IMR-90 (cell line): ENCODE measurements around the gene KCNJ4. TPM values are rescaled to one million over a fixed set of nuclear protein-coding genes. Genes with fewer than 3 reads are reported as not detected.

ENCODE experiments used
- ATAC-seq: fragments of 200-7000 bp; cut with Tn5 transposase; 2 replicates; pipeline ENCODE4 v1.9.1; 2020; ENCODE audit warnings: low read depth, mild to moderate bottlenecking, moderate library complexity
- BruUV-seq: library from RNA; stranded (reverse); fragments of 400-500 nt; replicated peaks from 2 replicates; lab custom pipeline; 2021; lab: Mats Ljungman, UMichigan
- CTCF ChIA-PET: fragments of 300-600 bp; formaldehyde crosslinking; extraction: SDS; loops from one replicate; lab custom pipeline; 2021; ENCODE audit warnings: antibody characterized with exemption; lab: Yijun Ruan, JAX
- POLR2A ChIA-PET: fragments of 300-600 bp; sonication (Branson Sonifier 250); formaldehyde crosslinking; loops from one replicate; lab custom pipeline; 2022; ENCODE audit warnings: antibody characterized with exemption; ENCODE audit not compliant: unreplicated experiment; lab: Charles Lee
- DNase-seq: peaks from one replicate; pipeline ENCODE4 v3.0.0; 2013
- H2AFZ ChIP-seq: replicated peaks from 2 replicates; pipeline ENCODE3; 2013; ENCODE audit warnings: low read length, mild to moderate bottlenecking; ENCODE audit not compliant: poor library complexity
- H2AK5ac ChIP-seq: 2 replicates; pipeline ENCODE4 v1.6.1; 2013; ENCODE audit warnings: low read depth, low read length, inconsistent platforms
- H2AK9ac ChIP-seq: replicated peaks from 2 replicates; pipeline ENCODE3; 2013; ENCODE audit warnings: mild to moderate bottlenecking, low read depth, low read length, moderate library complexity; ENCODE audit not compliant: poor library complexity
- H2BK120ac ChIP-seq: 2 replicates; pipeline ENCODE4 v1.6.1; 2013; ENCODE audit warnings: low read depth, low read length, inconsistent platforms
- H2BK15ac ChIP-seq: 3 replicates; pipeline ENCODE4 v1.6.1; 2013; ENCODE audit warnings: low read depth, low read length, inconsistent platforms
- H2BK20ac ChIP-seq: 2 replicates; pipeline ENCODE4 v1.6.1; 2013; ENCODE audit warnings: low read depth, mild to moderate bottlenecking, inconsistent platforms, low read length, moderate library complexity
- H2BK5ac ChIP-seq: 2 replicates; pipeline ENCODE4 v1.6.1; 2013; ENCODE audit warnings: mild to moderate bottlenecking, low read depth, low read length, inconsistent platforms; ENCODE audit not compliant: poor library complexity, severe bottlenecking
- H3K14ac ChIP-seq: replicated peaks from 2 replicates; pipeline ENCODE4 v1.6.1; 2013; ENCODE audit warnings: low read depth, low read length, inconsistent platforms
- H3K18ac ChIP-seq: 2 replicates; pipeline ENCODE4 v1.6.1; 2013; ENCODE audit warnings: low read depth, low read length, control low read depth
- H3K23ac ChIP-seq: 2 replicates; pipeline ENCODE4 v1.6.1; 2013; ENCODE audit warnings: low read depth, low read length, inconsistent platforms
- H3K27ac ChIP-seq: 2 replicates; pipeline ENCODE4 v1.5.1; 2013; ENCODE audit warnings: mild to moderate bottlenecking, control low read depth, low read length; ENCODE audit not compliant: insufficient read depth
- H3K27me3 ChIP-seq: 2 replicates; pipeline ENCODE4 v1.6.1; 2013; ENCODE audit warnings: low read length; ENCODE audit not compliant: control insufficient read depth, insufficient read depth
- H3K36me3 ChIP-seq: 2 replicates; pipeline ENCODE4 v1.6.1; 2013; ENCODE audit warnings: low read length, mixed read lengths; ENCODE audit not compliant: control insufficient read depth, insufficient read depth
- H3K4ac ChIP-seq: 2 replicates; pipeline ENCODE4 v1.6.1; 2013; ENCODE audit warnings: low read depth, low read length, inconsistent platforms
- H3K4me1 ChIP-seq: 2 replicates; pipeline ENCODE4 v1.6.1; 2013; ENCODE audit warnings: low read length, mixed read lengths; ENCODE audit not compliant: control insufficient read depth, insufficient read depth
- H3K4me2 ChIP-seq: 2 replicates; pipeline ENCODE4 v1.6.1; 2013; ENCODE audit warnings: low read depth, mild to moderate bottlenecking, control low read depth, low read length, moderate library complexity
- H3K4me3 ChIP-seq: 2 replicates; pipeline ENCODE4 v1.5.1; 2013; ENCODE audit warnings: low read depth, mild to moderate bottlenecking, control low read depth, low read length, moderate library complexity; ENCODE audit not compliant: insufficient read depth
- H3K56ac ChIP-seq: 2 replicates; pipeline ENCODE4 v1.6.1; 2013; ENCODE audit warnings: low read length, inconsistent platforms; ENCODE audit not compliant: insufficient read depth; ENCODE audit errors: extremely low read depth
- H3K79me1 ChIP-seq, 2 experiments: 2 replicates each; pipeline ENCODE4 v1.6.1; 2013; ENCODE audit warnings: low read length in 2 of 2, inconsistent platforms in 1 of 2, low read depth in 1 of 2
- H3K9ac ChIP-seq: 2 replicates; pipeline ENCODE4 v1.6.1; 2013; ENCODE audit warnings: low read depth, low read length, control low read depth
- H3K9me1 ChIP-seq: 2 replicates; pipeline ENCODE4 v1.6.1; 2013; ENCODE audit warnings: low read length, inconsistent platforms; ENCODE audit not compliant: insufficient read depth
- H3K9me3 ChIP-seq: 2 replicates; pipeline ENCODE4 v1.6.1; 2013; ENCODE audit warnings: low read length; ENCODE audit not compliant: control insufficient read depth, insufficient read depth
- H4K20me1 ChIP-seq: 2 replicates; pipeline ENCODE4 v1.6.1; 2013; ENCODE audit warnings: low read length, inconsistent platforms; ENCODE audit not compliant: insufficient read depth
- H4K5ac ChIP-seq: 2 replicates; pipeline ENCODE4 v1.6.1; 2013; ENCODE audit warnings: mild to moderate bottlenecking, low read depth, low read length, control low read depth
- H4K8ac ChIP-seq, 2 experiments: 2 replicates each; pipeline ENCODE4 v1.6.1; 2013; ENCODE audit warnings: low read depth in 2 of 2, low read length in 2 of 2, control low read depth in 1 of 2, inconsistent platforms in 1 of 2
- H4K91ac ChIP-seq: 2 replicates; pipeline ENCODE4 v1.6.1; 2013; ENCODE audit warnings: low read depth, low read length, inconsistent platforms; ENCODE audit not compliant: insufficient read depth
- BHLHE40 ChIP-seq: fragments of 150-350 bp; IDR thresholded peaks from 2 replicates; pipeline ENCODE4 v1.6.1; 2016; ENCODE audit warnings: mild to moderate bottlenecking, low read depth, low read length
- CEBPB ChIP-seq: IDR thresholded peaks from 2 replicates; pipeline ENCODE4 v1.6.1; 2012; ENCODE audit warnings: low read depth, low read length, improper control_type of control experiment
- CHD1 ChIP-seq: IDR thresholded peaks from 2 replicates; pipeline ENCODE4 v1.6.1; 2012; ENCODE audit warnings: low read depth, low read length, improper control_type of control experiment
- FOS ChIP-seq: fragments of 150-350 bp; IDR thresholded peaks from 2 replicates; pipeline ENCODE4 v1.6.1; 2016; ENCODE audit warnings: low read depth, low read length
- MAFK ChIP-seq: IDR thresholded peaks from 2 replicates; pipeline ENCODE4 v1.6.1; 2012; ENCODE audit warnings: low read depth, low read length, improper control_type of control experiment
- MAZ ChIP-seq: IDR thresholded peaks from 2 replicates; pipeline ENCODE4 v1.6.1; 2012; ENCODE audit warnings: low read depth, mild to moderate bottlenecking, low read length, improper control_type of control experiment, moderate library complexity, borderline replicate concordance
- MXI1 ChIP-seq: IDR thresholded peaks from 2 replicates; pipeline ENCODE4 v1.6.1; 2012; ENCODE audit warnings: low read depth, mild to moderate bottlenecking, low read length, moderate library complexity, borderline replicate concordance
- NFE2L2 ChIP-seq: fragments of 150-350 bp; IDR thresholded peaks from 2 replicates; pipeline ENCODE4 v1.6.1; 2016; ENCODE audit warnings: low read depth, mild to moderate bottlenecking, low read length
- POLR2A ChIP-seq: IDR thresholded peaks from 2 replicates; pipeline ENCODE4 v1.6.1; 2012; ENCODE audit warnings: mild to moderate bottlenecking, low read depth, low read length
- RAD21 ChIP-seq: IDR thresholded peaks from 2 replicates; pipeline ENCODE4 v1.6.1; 2012; ENCODE audit warnings: low read length, improper control_type of control experiment
- RFX5 ChIP-seq: IDR thresholded peaks from 2 replicates; pipeline ENCODE4 v1.8.0; 2012; ENCODE audit warnings: low read depth, mild to moderate bottlenecking, low read length, moderate library complexity
- SMC3 ChIP-seq: fragments of 150-350 bp; IDR thresholded peaks from 2 replicates; pipeline ENCODE4 v1.6.1; 2016; ENCODE audit warnings: low read depth, mild to moderate bottlenecking, antibody characterized with exemption, low read length, moderate library complexity
- WGBS, 2 experiments: methylation state at CpG; one replicate each; pipeline versions ENCODE4 v1.1.5 to v1.1.7; 2013; ENCODE audit warnings: missing lambda C conversion rate in 2 of 2; ENCODE audit not compliant: insufficient read length in 1 of 2; ENCODE audit errors: extremely low coverage in 2 of 2; 5-methylcytosine and 5-hydroxymethylcytosine counted together
- dilution Hi-C: fragments of 300-500 bp; cut with HindIII; formaldehyde crosslinking; loops from one replicate; pipeline ENCODE4 v1.14.3; 2018; ENCODE audit warnings: low sequenced_read_pairs; ENCODE audit not compliant: unreplicated experiment
- in situ Hi-C: fragments of 300-500 bp; cut with MboI; formaldehyde crosslinking; loops from 3 replicates; pipeline ENCODE4 v1.14.3; 2019; ENCODE audit warnings: low sequenced_read_pairs, inconsistent platforms, mixed read lengths
- intact Hi-C: fragments of 100-400 bp; cut with micrococcal nuclease; formaldehyde crosslinking; loops from 2 replicates; pipeline ENCODE4 v1.10.0; 2022
- polyA plus RNA-seq, 3 experiments: library from polyadenylated mRNA; depleted of rRNA; stranded (reverse); fragments of >200 nt; gene quantifications; 2 replicates each; pipeline ENCODE4 v1.2.3, GENCODE V29; 2012; ENCODE audit warnings: low replicate concordance in 1 of 3
- total RNA-seq: library from RNA; depleted of rRNA; stranded (reverse); fragments of >200 nt; gene quantifications from 2 replicates; pipeline ENCODE4 v1.2.3, GENCODE V29; 2012
- TF ChIP-seq, protein P1 (sequence below): fragments of 150-350 bp; IDR thresholded peaks from 2 replicates; pipeline ENCODE4 v1.6.1; 2017; ENCODE audit warnings: mild to moderate bottlenecking, antibody characterized with exemption, low read length, low read depth
- TF ChIP-seq, protein P2 (sequence below): fragments of 150-350 bp; IDR thresholded peaks from 2 replicates; pipeline ENCODE4 v1.6.1; 2016; ENCODE audit warnings: low read depth, mild to moderate bottlenecking, low read length, moderate library complexity, borderline replicate concordance
- TF ChIP-seq, protein P3 (sequence below): conservative IDR thresholded peaks from 2 replicates; pipeline ENCODE4 v1.5.1; 2012; ENCODE audit warnings: mild to moderate bottlenecking, low read depth, low read length, improper control_type of control experiment

The KCNJ4 gene
- total and polyA plus RNA-seq, 2 of the 4 experiments (the other 2 are of a cell fraction) = not detected

DNA sequence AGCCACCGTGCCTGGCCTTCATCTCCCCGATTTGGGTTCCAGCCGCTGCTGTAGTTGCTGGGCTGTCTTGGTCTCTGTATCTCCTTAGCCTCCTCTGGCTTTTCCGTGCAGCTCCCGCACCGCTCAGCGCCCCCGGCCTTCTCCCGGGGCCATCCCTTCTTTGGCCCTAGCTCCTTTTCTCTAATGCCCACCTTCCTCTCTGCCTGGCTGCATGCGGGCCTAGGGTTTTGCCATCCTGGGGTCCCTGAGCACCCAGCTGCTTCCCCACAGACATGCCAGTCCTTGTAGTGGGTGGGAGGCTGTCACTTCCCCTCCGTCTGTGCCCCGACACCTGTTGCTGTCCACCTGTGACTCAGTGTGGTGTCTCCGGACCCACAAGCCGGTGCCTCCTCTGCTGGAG is 36.4 kb downstream of the KCNJ4 start:
- H3K27ac ChIP-seq = no peak overlapping the region
- no peak overlapping the region for H3K4me2 ChIP-seq
- no peak overlapping the region for H3K18ac ChIP-seq
- no peak overlapping the region for H3K14ac ChIP-seq
- H3K9me1 ChIP-seq = no peaks in the 10 kb centered on the region
- no peaks in the 10 kb centered on the region for H3K36me3 ChIP-seq
- no peak overlapping the region for H2AFZ ChIP-seq
- H3K56ac ChIP-seq = no peak overlapping the region
- intact Hi-C loops (loop anchor here (10.0 kb wide), 1 partner anchor 156 kb away; the partner anchor contains the start of gene DMC1), in situ Hi-C loops (no loop called here), dilution Hi-C loops (no loop called here)
- no peak overlapping the region for H4K91ac ChIP-seq
- no peak overlapping the region for H2BK120ac ChIP-seq
- H2BK20ac ChIP-seq = no peak overlapping the region
- H3K4me3 ChIP-seq = no peak overlapping the region
- no peak overlapping the region for H3K9ac ChIP-seq
- no peaks in the 10 kb centered on the region for H3K79me1 ChIP-seq
- H4K5ac ChIP-seq = no peak overlapping the region
- H3K9me3 ChIP-seq = no peaks in the 10 kb centered on the region
- H3K4ac ChIP-seq = no peak overlapping the region
- H4K20me1 ChIP-seq = no peaks in the 10 kb centered on the region; the same call in 1 of the 2 replicates
- no peak for DNase-seq
- H2BK5ac ChIP-seq = no peak overlapping the region
- H2AK5ac ChIP-seq = no peak overlapping the region
- no peaks in the 10 kb centered on the region for H3K4me1 ChIP-seq
- no peak for TF ChIP-seq MAFK
- TF ChIP-seq, protein P1, sequence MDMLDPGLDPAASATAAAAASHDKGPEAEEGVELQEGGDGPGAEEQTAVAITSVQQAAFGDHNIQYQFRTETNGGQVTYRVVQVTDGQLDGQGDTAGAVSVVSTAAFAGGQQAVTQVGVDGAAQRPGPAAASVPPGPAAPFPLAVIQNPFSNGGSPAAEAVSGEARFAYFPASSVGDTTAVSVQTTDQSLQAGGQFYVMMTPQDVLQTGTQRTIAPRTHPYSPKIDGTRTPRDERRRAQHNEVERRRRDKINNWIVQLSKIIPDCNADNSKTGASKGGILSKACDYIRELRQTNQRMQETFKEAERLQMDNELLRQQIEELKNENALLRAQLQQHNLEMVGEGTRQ = no peak
- TF ChIP-seq FOS = no peak
- TF ChIP-seq MAZ = no peak
- no peak for TF ChIP-seq RAD21
- no peak for TF ChIP-seq CHD1
- no peak for TF ChIP-seq NFE2L2
- no peak for TF ChIP-seq RFX5
- TF ChIP-seq BHLHE40 = no peak
- no peak for TF ChIP-seq CEBPB
- TF ChIP-seq, protein P2, sequence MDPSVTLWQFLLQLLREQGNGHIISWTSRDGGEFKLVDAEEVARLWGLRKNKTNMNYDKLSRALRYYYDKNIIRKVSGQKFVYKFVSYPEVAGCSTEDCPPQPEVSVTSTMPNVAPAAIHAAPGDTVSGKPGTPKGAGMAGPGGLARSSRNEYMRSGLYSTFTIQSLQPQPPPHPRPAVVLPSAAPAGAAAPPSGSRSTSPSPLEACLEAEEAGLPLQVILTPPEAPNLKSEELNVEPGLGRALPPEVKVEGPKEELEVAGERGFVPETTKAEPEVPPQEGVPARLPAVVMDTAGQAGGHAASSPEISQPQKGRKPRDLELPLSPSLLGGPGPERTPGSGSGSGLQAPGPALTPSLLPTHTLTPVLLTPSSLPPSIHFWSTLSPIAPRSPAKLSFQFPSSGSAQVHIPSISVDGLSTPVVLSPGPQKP = no peak
- TF ChIP-seq MXI1 = no peak
- TF ChIP-seq SMC3 = no peak
- TF ChIP-seq POLR2A = no peak
- TF ChIP-seq, protein P3, sequence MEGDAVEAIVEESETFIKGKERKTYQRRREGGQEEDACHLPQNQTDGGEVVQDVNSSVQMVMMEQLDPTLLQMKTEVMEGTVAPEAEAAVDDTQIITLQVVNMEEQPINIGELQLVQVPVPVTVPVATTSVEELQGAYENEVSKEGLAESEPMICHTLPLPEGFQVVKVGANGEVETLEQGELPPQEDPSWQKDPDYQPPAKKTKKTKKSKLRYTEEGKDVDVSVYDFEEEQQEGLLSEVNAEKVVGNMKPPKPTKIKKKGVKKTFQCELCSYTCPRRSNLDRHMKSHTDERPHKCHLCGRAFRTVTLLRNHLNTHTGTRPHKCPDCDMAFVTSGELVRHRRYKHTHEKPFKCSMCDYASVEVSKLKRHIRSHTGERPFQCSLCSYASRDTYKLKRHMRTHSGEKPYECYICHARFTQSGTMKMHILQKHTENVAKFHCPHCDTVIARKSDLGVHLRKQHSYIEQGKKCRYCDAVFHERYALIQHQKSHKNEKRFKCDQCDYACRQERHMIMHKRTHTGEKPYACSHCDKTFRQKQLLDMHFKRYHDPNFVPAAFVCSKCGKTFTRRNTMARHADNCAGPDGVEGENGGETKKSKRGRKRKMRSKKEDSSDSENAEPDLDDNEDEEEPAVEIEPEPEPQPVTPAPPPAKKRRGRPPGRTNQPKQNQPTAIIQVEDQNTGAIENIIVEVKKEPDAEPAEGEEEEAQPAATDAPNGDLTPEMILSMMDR = no peak
- H3K23ac ChIP-seq = no peak overlapping the region
- no peak overlapping the region for H2AK9ac ChIP-seq
- POLR2A ChIA-PET = no interaction called here
- ATAC-seq = no peak
- H3K27me3 ChIP-seq = peaks cover 24% of the 10 kb centered on the region; the same call in 1 of the 2 replicates
- no peak overlapping the region for H2BK15ac ChIP-seq
- 76% methylated on average over 4 of the region's 14 CpGs; no CpG with 5 or more reads in 1 of the 2 experiments for WGBS, 2 experiments
- BruUV-seq = no TSS peak
- no peak overlapping the region for H4K8ac ChIP-seq
- CTCF ChIA-PET = no interaction called here
